SIG-M5 treated with dmso at 0.1 percent for 504 hours (cell line): Measurements from ENCODE around the gene GALT.
A peak's percentile ranks its signal among the peaks of the same experiment; 100 is the strongest.
"Not testable (repeated sequence)": the region's sequence is repeated elsewhere in the genome, so short reads cannot be mapped to it uniquely, and the experiment has no call there.

Experiments
- DNase-seq: peaks from one replicate; lab custom pipeline; 2025; ENCODE audit not compliant: unreplicated experiment; lab: John Stamatoyannopoulos, UW

Gene GALT

GRCh38 chr9:34627716-34628655 lies 18.5 kb upstream of the GALT start:
- DNase-seq: no peak

DNA sequence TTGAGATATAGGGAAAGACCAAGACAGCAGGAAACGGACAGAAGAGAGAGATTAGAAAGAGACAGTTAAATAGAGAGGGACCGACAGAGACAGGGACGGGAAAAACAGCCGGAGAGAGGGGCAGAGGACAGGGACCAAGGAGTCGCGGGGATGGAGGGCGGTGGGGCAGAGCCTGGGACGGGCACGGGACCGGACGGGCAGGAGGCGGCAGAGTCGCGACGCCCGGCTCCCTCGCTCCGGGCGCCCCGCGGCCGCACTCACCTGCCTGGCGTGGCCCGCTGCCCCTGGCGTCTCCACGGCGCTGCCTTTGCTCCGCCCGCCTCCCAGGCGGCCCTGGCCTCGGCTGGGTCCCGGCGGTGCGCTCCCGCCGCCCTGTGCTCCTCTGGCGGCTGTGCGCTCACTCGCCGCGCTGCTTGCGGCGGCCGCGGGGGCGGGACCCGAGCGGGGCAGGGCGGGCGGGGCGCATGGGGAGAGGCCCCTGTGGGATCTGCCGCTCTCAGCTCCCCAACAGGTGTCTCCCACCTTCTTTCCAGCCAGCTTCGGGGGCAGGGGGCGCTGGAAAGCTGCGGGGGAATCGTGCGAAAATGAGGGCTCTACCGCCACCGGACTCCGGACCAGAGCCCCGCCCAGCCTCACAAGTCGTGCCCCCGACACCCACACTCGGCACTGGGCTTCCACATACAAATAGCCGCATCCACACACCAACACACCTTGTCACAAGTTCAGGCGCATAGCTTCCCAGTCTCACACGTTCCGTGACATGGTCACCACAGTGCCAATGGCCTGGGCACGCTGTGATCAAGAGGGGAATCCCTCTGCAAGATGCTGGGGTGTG lies 17.6 kb upstream of the GALT start, which contains the start of gene ARID3C:
ARID3C (minus strand) TSS at position 411 of the 835 bp plus-strand sequence. CDS start 1,052 bp downstream, outside the sequence.
- DNase-seq: no peak

- no peak for DNase-seq
Measured at GRCh38 chr9:34629491-34629808, 17.0 kb upstream of the GALT start.

- DNase-seq: no peak
Measured at GRCh38 chr9:34630402-34631154, 15.9 kb upstream of the GALT start.

GRCh38 chr9:34633166-34633565 lies 13.3 kb upstream of the GALT start:
- no peak for DNase-seq

DNA sequence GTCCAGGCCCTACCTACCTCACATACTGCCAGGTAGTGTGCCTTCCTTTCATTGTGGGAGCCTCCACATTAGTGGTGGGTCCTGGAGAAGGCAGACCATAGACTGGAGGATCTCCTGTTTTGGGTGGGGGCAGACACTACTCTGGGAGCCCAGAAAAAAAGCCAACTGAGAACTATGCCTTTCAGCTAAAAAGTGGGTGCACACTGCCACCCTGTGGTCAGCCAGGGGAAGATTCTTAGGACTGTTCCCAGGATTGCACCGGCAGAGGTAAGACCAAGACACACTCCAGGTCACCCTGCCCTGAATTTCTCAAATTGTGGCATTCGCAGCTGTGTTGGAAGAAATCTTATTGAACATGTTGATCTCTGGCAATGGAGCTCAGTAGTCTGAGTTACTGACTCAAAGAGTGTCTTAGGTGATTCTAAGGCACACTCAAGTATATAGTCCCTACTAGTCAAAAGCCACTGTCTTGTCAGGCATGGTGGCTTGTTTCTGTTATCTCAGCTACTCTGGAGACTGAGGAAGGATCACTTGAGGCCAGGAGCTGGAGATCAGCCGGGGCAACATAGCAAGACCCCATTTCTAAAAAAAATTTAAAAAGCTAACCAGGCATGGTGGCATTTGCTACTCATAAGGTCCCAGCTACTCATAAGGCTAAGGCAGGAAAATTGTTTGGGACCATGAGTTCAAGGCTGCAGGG lies 12.5 kb upstream of the GALT start:
- DNase-seq: peak; percentile 57

- DNase-seq: no peak
Measured at GRCh38 chr9:34634551-34635248, 11.8 kb upstream of the GALT start.

DNA sequence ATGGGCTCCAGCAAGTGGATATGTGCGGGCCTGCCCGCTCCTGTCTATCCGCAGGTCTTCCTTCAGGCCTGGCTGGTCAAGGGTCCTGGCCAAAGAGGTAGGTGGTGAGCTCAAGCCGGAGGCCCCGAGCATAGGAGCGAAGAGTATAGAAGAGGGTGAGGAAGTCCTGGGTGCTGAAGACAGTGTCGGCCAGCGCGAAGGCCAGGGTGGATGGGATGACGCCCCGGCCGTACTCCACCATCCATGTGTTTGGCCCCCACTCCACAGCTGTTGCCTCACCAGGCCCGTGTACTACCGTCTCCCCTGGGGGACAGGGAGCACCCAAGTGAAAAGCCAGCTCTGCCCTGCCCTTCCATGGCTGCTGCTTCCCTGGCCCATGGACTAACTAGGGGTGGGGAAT lies 10.9 kb upstream of the GALT start:
- DNase-seq: no peak

DNA sequence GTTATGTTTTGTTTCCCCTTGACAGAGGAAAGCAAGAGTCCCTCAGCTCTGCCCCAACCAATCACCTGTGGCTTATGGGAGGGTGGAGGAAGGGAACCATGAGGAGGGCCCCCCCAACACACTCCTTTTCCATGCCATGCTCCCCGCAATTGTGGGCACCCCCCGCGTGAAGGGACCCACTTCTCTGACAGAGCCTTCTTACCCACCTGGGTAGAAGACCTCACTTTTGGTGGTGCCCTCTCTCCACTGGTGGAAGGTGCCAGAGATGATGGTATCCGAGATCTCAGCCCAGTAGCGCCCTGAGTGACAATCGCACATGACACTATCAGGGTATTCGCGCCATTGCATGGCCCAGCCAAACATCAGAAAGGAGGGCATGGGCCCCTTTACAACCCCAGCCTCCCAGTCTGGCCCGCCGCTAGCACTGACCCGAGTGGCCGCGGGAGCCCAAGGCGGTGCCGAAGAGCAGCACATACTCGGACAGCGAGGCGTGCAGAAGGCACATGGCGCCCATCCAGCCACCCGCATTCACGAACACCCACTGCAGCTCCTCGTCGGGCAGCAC lies 9.6 kb upstream of the GALT start:
- peak; percentile 30 for DNase-seq

GRCh38 chr9:34637356-34638137 lies 8.9 kb upstream of the GALT start, which contains the start of gene SIGMAR1:
Gene SIGMAR1, minus strand, starts transcription at chr9:34637787. Its CDS starts 90 bp downstream, at chr9:34637697.
- DNase-seq: peak; percentile 77

- no peak for DNase-seq
Measured at GRCh38 chr9:34638138-34638445, 8.4 kb upstream of the GALT start.

GRCh38 chr9:34639322-34639721 lies 7.2 kb upstream of the GALT start:
- DNase-seq: not testable (repeated sequence)

- no peak for DNase-seq
Measured at GRCh38 chr9:34642679-34643078, 3.8 kb upstream of the GALT start.

GRCh38 chr9:34644766-34645314 lies 1.6 kb upstream of the GALT start:
- no peak for DNase-seq

DNA sequence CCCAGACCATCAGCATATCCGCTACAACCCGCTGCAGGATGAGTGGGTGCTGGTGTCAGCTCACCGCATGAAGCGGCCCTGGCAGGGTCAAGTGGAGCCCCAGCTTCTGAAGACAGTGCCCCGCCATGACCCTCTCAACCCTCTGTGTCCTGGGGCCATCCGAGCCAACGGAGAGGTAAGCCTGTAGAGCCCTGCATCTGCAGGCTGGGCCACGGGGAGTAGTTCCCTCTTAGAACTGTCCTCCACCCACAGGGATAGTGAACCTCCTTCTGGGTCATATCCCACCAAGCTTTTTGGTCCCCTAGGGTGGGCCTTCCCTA lies 569 bp downstream of the GALT start:
- DNase-seq: no peak

- no peak for DNase-seq
Measured at GRCh38 chr9:34647651-34648050, 1.2 kb downstream of the GALT start.

DNA sequence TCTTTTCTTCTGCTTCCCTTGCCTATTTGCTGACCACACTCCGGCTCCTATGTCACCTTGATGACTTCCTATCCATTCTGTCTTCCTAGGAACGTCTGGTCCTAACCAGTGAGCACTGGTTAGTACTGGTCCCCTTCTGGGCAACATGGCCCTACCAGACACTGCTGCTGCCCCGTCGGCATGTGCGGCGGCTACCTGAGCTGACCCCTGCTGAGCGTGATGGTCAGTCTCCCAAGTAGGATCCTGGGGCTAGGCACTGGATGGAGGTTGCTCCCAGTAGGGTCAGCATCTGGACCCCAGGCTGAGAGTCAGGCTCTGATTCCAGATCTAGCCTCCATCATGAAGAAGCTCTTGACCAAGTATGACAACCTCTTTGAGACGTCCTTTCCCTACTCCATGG lies 2.2 kb downstream of the GALT start:
- no peak for DNase-seq

- no peak for DNase-seq
Measured at GRCh38 chr9:34650816-34651215, 4.3 kb downstream of the GALT start.

DNA sequence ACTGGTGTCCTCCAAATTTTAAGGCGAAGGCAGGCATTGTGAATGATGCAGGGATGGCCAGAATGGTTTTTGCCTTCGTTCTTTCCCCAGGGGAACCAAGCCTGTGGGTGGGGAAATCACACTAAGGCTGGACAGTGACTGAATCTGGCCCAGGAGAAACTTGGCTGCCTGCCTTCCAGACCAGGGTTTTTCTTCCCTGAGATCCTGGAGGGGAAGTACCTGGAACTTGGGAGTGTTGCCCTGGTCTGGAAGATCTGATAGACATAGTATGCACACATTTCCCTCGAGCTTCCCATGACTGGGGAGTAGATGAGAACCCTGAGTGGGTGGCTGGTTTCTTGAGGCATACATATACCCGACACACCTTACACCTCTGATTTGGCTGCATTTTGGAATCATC lies 4.8 kb downstream of the GALT start:
- DNase-seq: no peak
